Measurements from ENCODE around the gene PDILT.
"Not testable (repeated sequence)": the region's sequence is repeated elsewhere in the genome, so short reads cannot be mapped to it uniquely, and the experiment has no call there.

Gene PDILT

GRCh38 chr16:20404637-20405036, at the start of gene PDILT:
TSS of gene PDILT (minus strand) at chr16:20404737. CDS start at chr16:20399300, 5,437 bp downstream.
- FAIRE-seq, result no peak

GRCh38 chr16:20453633-20454032, 49.1 kb upstream of the PDILT start:
- not testable (repeated sequence) for FAIRE-seq

GRCh38 chr16:20451364-20451763, 46.8 kb upstream of the PDILT start, which contains the start of gene ACSM2A:
TSS of gene ACSM2A (plus strand) at chr16:20451521. CDS start at chr16:20460115, 8,594 bp downstream.
- not testable (repeated sequence) for FAIRE-seq

- not testable (repeated sequence) for FAIRE-seq
Measured at GRCh38 chr16:20446652-20447393, 42.3 kb upstream of the PDILT start.

GRCh38 chr16:20441859-20442258, 37.3 kb upstream of the PDILT start:
- FAIRE-seq, result not testable (repeated sequence)

GRCh38 chr16:20441191-20441590, 36.7 kb upstream of the PDILT start:
- FAIRE-seq, result no peak

- FAIRE-seq, result not testable (repeated sequence)
Measured at GRCh38 chr16:20440731-20441130, 36.2 kb upstream of the PDILT start.

- peak; percentile 74 for FAIRE-seq
Measured at GRCh38 chr16:20439820-20440231, 35.3 kb upstream of the PDILT start.

- not testable (repeated sequence) for FAIRE-seq
Measured at GRCh38 chr16:20438950-20439349, 34.4 kb upstream of the PDILT start.

- no peak for FAIRE-seq
Measured at GRCh38 chr16:20430948-20431347, 26.4 kb upstream of the PDILT start.

- FAIRE-seq, result not testable (repeated sequence)
Measured at GRCh38 chr16:20430480-20430879, 25.9 kb upstream of the PDILT start.

GRCh38 chr16:20429499-20429898, 25.0 kb upstream of the PDILT start:
- FAIRE-seq, result not testable (repeated sequence)

- FAIRE-seq, result not testable (repeated sequence)
Measured at GRCh38 chr16:20427401-20427797, 22.9 kb upstream of the PDILT start.

- FAIRE-seq, result no peak
Measured at GRCh38 chr16:20424129-20424866, 19.8 kb upstream of the PDILT start.

GRCh38 chr16:20423772-20424128, 19.2 kb upstream of the PDILT start:
- FAIRE-seq, result not testable (repeated sequence)

GRCh38 chr16:20421748-20422147, 17.2 kb upstream of the PDILT start:
- not testable (repeated sequence) for FAIRE-seq

- not testable (repeated sequence) for FAIRE-seq
Measured at GRCh38 chr16:20419093-20419492, 14.6 kb upstream of the PDILT start.

GRCh38 chr16:20415541-20415940, 11.0 kb upstream of the PDILT start:
- no peak for FAIRE-seq

- FAIRE-seq, result no peak
Measured at GRCh38 chr16:20411055-20411454, 6.5 kb upstream of the PDILT start.

- FAIRE-seq, result no peak
Measured at GRCh38 chr16:20410121-20410723, 5.7 kb upstream of the PDILT start.

- FAIRE-seq, result no peak
Measured at GRCh38 chr16:20409398-20410120, 5.0 kb upstream of the PDILT start, which contains the start of gene ACSM5. TSS of gene ACSM5 (plus strand) at chr16:20409534. CDS start at chr16:20411485, 1,951 bp downstream.

- FAIRE-seq, result no peak
Measured at GRCh38 chr16:20402651-20403050, 1.9 kb downstream of the PDILT start.

All from endometrium (tissue), 2 donors.